Uterus (tissue), 4 donors: ENCODE data around the gene LCN1. TPM values are rescaled to one million over a fixed set of nuclear protein-coding genes. Genes with fewer than 3 reads are reported as not detected.

Experiments
- DNase-seq, 2 donors: peaks; one replicate each; pipeline ENCODE4 v3.0.0-alpha.2; 2019 to 2020
- H3K27ac ChIP-seq, 2 donors: fragments of 200-600 bp; sonication (generic); 1 replicate in 1 of 2; 2 replicates in 1 of 2; pipeline ENCODE4 v1.5.1; 2016 to 2018
- H3K27me3 ChIP-seq, 2 donors: fragments of 200-600 bp; sonication (generic); one replicate each; pipeline ENCODE4 v1.5.1; 2018 to 2019; ENCODE audit warnings: control low read depth in 1 of 2
- H3K36me3 ChIP-seq, 2 donors: fragments of 200-600 bp; sonication (generic); one replicate each; pipeline ENCODE4 v1.5.1; 2019; ENCODE audit warnings: control low read depth in 1 of 2
- H3K4me1 ChIP-seq, 2 donors: fragments of 200-600 bp; sonication (generic); one replicate each; pipeline ENCODE4 v1.5.1; 2018 to 2019; ENCODE audit warnings: control low read depth in 1 of 2
- H3K4me3 ChIP-seq, 2 donors: fragments of 200-600 bp; sonication (generic); 1 replicate in 1 of 2; 2 replicates in 1 of 2; pipeline ENCODE4 v1.5.1; 2018 to 2019; ENCODE audit warnings: mild to moderate bottlenecking in 1 of 2
- H3K9me3 ChIP-seq, 2 donors: fragments of 200-600 bp; sonication (generic); one replicate each; pipeline ENCODE4 v1.5.1; 2019; ENCODE audit warnings: control low read depth in 1 of 2
- CTCF ChIP-seq, 4 experiments: fragments of 200-600 bp in 2 of 4; fragments of 450-650 bp in 2 of 4; sonication (generic) in 2 of 4; IDR thresholded peaks; one replicate each; pipeline ENCODE4 v1.5.1; 2016 to 2019; ENCODE audit warnings: antibody characterized with exemption in 4 of 4, mild to moderate bottlenecking in 2 of 4, moderate library complexity in 1 of 4
- POLR2A ChIP-seq, 2 donors: fragments of 450-650 bp; IDR thresholded peaks; one replicate each; pipeline ENCODE4 v1.6.1; 2016; ENCODE audit warnings: antibody characterized with exemption in 2 of 2, mild to moderate bottlenecking in 1 of 2, moderate library complexity in 1 of 2
- intact Hi-C: fragments of 100-400 bp; cut with DNase I; formaldehyde crosslinking; loops from one replicate; pipeline ENCODE4 v1.15.1; 2023; ENCODE audit warnings: low total_unique reads
- total RNA-seq, 4 donors: library from RNA; depleted of rRNA in 3 of 4; stranded (reverse); fragments of >200 nt in 3 of 4; gene quantifications; one replicate each; pipeline versions ENCODE4 v1.1.0 to v1.2.4, GENCODE V29; 2014 to 2023
- donor health status: DM: yes; HTN: yes; CAD: no.

LCN1 gene
- total RNA-seq, 4 donors from 2014 or later = 2.2 TPM; not detected in 3

GRCh38 chr9:135476561-135477355 is 44.5 kb upstream of the LCN1 start:
- TF ChIP-seq CTCF (IDR thresholded peaks at IDR 0.05) = no peak
- TF ChIP-seq POLR2A (IDR thresholded peaks at IDR 0.05) = no peak
- Histone ChIP-seq H3K27ac (no peak overlapping the region), H3K27me3 (no peaks in the 10 kb centered on the region), H3K4me3 (no peak overlapping the region), H3K9me3 (no peaks in the 10 kb centered on the region), H3K36me3 (no peaks in the 10 kb centered on the region), H3K4me1 (peaks cover 0 to 5% of the 10 kb centered on the region in 2 donors)
- DNase-seq = no peak
- intact Hi-C loops = no loop called here

- H3K27ac ChIP-seq = no peak overlapping the region
- no peak for TF ChIP-seq CTCF (IDR thresholded peaks at IDR 0.05)
- TF ChIP-seq POLR2A (IDR thresholded peaks at IDR 0.05) = no peak
- intact Hi-C loops = no loop called here
Observed at GRCh38 chr9:135478191-135478590, 43.0 kb upstream of the LCN1 start.

DNA sequence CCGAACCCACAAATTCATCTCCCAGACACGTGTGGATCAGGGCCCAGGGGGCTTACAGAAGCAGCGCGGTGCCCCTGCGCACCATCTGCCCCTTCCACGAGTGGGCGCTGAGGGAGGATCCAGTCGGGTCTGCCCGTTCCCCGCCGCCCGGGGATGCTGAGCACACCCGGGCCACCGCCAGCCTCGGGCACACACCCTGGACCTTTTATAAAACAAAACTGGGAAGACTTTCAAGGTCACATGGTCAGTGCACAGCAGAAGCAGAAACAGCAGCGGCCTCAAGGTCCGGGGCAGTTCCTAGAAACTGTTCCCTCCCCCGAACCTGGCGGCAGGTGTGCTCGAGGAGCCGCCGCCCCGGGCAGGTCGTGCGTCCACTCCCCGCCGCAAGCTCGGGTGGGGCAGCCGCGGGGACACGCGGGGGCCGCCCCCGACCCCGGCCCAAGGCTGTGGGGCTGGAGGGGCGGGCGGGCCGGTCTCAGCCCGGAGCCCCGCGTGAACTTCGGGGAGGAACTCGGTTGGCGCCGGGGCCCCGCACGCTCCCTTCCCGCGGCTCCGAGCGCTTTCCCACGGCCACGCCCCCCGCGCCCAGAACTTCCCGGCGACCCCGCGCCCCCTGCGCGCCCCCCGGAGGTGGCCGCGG is 42.3 kb upstream of the LCN1 start:
- Histone ChIP-seq H3K27ac (peak overlapping the region; percentile 45 to 71), H3K27me3 (no peaks in the 10 kb centered on the region), H3K4me3 (peak overlapping the region; percentile 22 to 67), H3K4me1 (peaks cover 0 to 5% of the 10 kb centered on the region in 2 donors), H3K9me3 (no peaks in the 10 kb centered on the region), H3K36me3 (no peaks in the 10 kb centered on the region)
- DNase-seq = peak in 1 of 2 donors; percentile 28
- TF ChIP-seq CTCF (IDR thresholded peaks at IDR 0.05) = no peak
- peak in 1 of 2 donors; percentile 12 for TF ChIP-seq POLR2A (IDR thresholded peaks at IDR 0.05)
- intact Hi-C loops = no loop called here

More at GRCh38 chr9:135478191-135478590, 43.0 kb upstream of the LCN1 start:
- no peaks in the 10 kb centered on the region for H3K27me3 ChIP-seq
- no peak for DNase-seq
- no peaks in the 10 kb centered on the region for H3K9me3 ChIP-seq
- no peaks in the 10 kb centered on the region for H3K36me3 ChIP-seq
- H3K4me3 ChIP-seq = no peak overlapping the region
- H3K4me1 ChIP-seq = peaks cover 0 to 5% of the 10 kb centered on the region in 2 donors

GRCh38 chr9:135479469-135480052 is 41.7 kb upstream of the LCN1 start, which contains the start of gene PPP1R26:
Gene PPP1R26, plus strand, starts transcription at chr9:135479782. Its CDS starts 4,729 bp downstream, at chr9:135484511.
- H3K27ac ChIP-seq = peak within 1 kb of the TSS; percentile 45 to 71

More at GRCh38 chr9:135479469-135480052, 41.7 kb upstream of the LCN1 start, which contains the start of gene PPP1R26:
- intact Hi-C loops = no loop called here
- H3K9me3 ChIP-seq = no peaks in the 10 kb centered on the region
- peaks cover 0 to 5% of the 10 kb centered on the region in 2 donors for H3K4me1 ChIP-seq
- no peak for TF ChIP-seq CTCF (IDR thresholded peaks at IDR 0.05)
- no peak for TF ChIP-seq POLR2A (IDR thresholded peaks at IDR 0.05)
- no peaks in the 10 kb centered on the region for H3K36me3 ChIP-seq
- no peak for DNase-seq
- H3K4me3 ChIP-seq = peak within 1 kb of the TSS; percentile 62 to 70
- no peaks in the 10 kb centered on the region for H3K27me3 ChIP-seq
